Vagina (tissue), 2 donors: ENCODE data around the gene UBASH3B. TPM values are rescaled to one million over a fixed set of nuclear protein-coding genes. Genes with fewer than 3 reads are reported as not detected.

Experiments
- DNase-seq, 2 donors: peaks; one replicate each; pipeline ENCODE4 v3.0.0-alpha.2; 2017; ENCODE audit errors: extremely low spot score in 2 of 2
- H3K27ac ChIP-seq: fragments of 200-600 bp; sonication (generic); one replicate; pipeline ENCODE4 v1.5.1; 2019
- H3K27me3 ChIP-seq: fragments of 200-600 bp; sonication (generic); one replicate; pipeline ENCODE4 v1.5.1; 2019
- H3K36me3 ChIP-seq, 2 donors: fragments of 200-600 bp; sonication (generic); one replicate each; pipeline ENCODE4 v1.5.1; 2017 to 2019
- H3K4me1 ChIP-seq: fragments of 200-600 bp; sonication (generic); one replicate; pipeline ENCODE4 v1.5.1; 2019
- H3K4me3 ChIP-seq, 2 donors: fragments of 200-600 bp; sonication (generic); 1 replicate in 1 of 2; 2 replicates in 1 of 2; pipeline ENCODE4 v1.5.1; 2016 to 2019
- H3K9me3 ChIP-seq: fragments of 200-600 bp; sonication (generic); one replicate; pipeline ENCODE4 v1.5.1; 2019
- POLR2A ChIP-seq, 2 donors: fragments of 450-650 bp; IDR thresholded peaks; one replicate each; pipeline ENCODE4 v1.6.1; 2017; ENCODE audit warnings: antibody characterized with exemption in 2 of 2, mild to moderate bottlenecking in 2 of 2, moderate library complexity in 2 of 2
- POLR2AphosphoS5 ChIP-seq, 2 donors: sonication (generic); formaldehyde crosslinking; IDR thresholded peaks; one replicate each; pipeline ENCODE4 v1.9.0; 2017; ENCODE audit warnings: antibody characterized with exemption in 2 of 2, mild to moderate bottlenecking in 2 of 2, low read depth in 1 of 2; ENCODE audit not compliant: insufficient read depth in 1 of 2
- intact Hi-C: fragments of 100-400 bp; cut with DNase I; formaldehyde crosslinking; loops from one replicate; pipeline ENCODE4 v1.15.1; 2023
- total RNA-seq: library from RNA; depleted of rRNA; stranded (reverse); fragments of >200 nt; gene quantifications from one replicate; pipeline ENCODE4 v1.2.3, GENCODE V29; 2016
- TF ChIP-seq, protein P1 (sequence below), 3 experiments: fragments of 450-650 bp in 2 of 3; fragments of 200-600 bp in 1 of 3; sonication (generic) in 1 of 3; IDR thresholded peaks; one replicate each; pipeline ENCODE4 v1.5.1; 2017 to 2019; ENCODE audit warnings: antibody characterized with exemption in 3 of 3, mild to moderate bottlenecking in 2 of 3, moderate library complexity in 2 of 3

UBASH3B gene
- total RNA-seq, 1 donor from 2014 or later, result 2.2 TPM

- no peak for DNase-seq
- intact Hi-C loops, result no loop called here
These were observed 26.5 kb upstream of the UBASH3B start for GRCh38 chr11:122628810-122629555.

GRCh38 chr11:122632181-122632824 lies 23.2 kb upstream of the UBASH3B start:
- intact Hi-C loops, result loop anchor here (10.0 kb wide), 1 partner anchor 142 kb away; no protein-coding TSS in a partner anchor
- Histone ChIP-seq H3K9me3 (no peaks in the 10 kb centered on the region), H3K27ac (no peak overlapping the region), H3K4me1 (no peaks in the 10 kb centered on the region), H3K36me3 (no peaks in the 10 kb centered on the region), H3K4me3 (no peak overlapping the region), H3K27me3 (no peaks in the 10 kb centered on the region)
- DNase-seq, result no peak
- TF ChIP-seq POLR2A (IDR thresholded peaks at IDR 0.05) (no peak), POLR2AphosphoS5 (IDR thresholded peaks at IDR 0.05; ENCODE audit: insufficient read depth in 1 of 2, low read depth in 1 of 2) (no peak)
- TF ChIP-seq, protein P1, sequence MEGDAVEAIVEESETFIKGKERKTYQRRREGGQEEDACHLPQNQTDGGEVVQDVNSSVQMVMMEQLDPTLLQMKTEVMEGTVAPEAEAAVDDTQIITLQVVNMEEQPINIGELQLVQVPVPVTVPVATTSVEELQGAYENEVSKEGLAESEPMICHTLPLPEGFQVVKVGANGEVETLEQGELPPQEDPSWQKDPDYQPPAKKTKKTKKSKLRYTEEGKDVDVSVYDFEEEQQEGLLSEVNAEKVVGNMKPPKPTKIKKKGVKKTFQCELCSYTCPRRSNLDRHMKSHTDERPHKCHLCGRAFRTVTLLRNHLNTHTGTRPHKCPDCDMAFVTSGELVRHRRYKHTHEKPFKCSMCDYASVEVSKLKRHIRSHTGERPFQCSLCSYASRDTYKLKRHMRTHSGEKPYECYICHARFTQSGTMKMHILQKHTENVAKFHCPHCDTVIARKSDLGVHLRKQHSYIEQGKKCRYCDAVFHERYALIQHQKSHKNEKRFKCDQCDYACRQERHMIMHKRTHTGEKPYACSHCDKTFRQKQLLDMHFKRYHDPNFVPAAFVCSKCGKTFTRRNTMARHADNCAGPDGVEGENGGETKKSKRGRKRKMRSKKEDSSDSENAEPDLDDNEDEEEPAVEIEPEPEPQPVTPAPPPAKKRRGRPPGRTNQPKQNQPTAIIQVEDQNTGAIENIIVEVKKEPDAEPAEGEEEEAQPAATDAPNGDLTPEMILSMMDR (IDR thresholded peaks at IDR 0.05), result no peak

More at GRCh38 chr11:122628810-122629555, 26.5 kb upstream of the UBASH3B start:
- Histone ChIP-seq H3K36me3 (no peaks in the 10 kb centered on the region), H3K27ac (no peak overlapping the region), H3K27me3 (no peaks in the 10 kb centered on the region), H3K4me1 (no peaks in the 10 kb centered on the region), H3K9me3 (no peaks in the 10 kb centered on the region), H3K4me3 (no peak overlapping the region)
- TF ChIP-seq, protein P1 (IDR thresholded peaks at IDR 0.05), result peak; percentile 43 to 66 (median 46)
- TF ChIP-seq POLR2AphosphoS5 (IDR thresholded peaks at IDR 0.05; ENCODE audit: insufficient read depth in 1 of 2, low read depth in 1 of 2), result no peak

DNA sequence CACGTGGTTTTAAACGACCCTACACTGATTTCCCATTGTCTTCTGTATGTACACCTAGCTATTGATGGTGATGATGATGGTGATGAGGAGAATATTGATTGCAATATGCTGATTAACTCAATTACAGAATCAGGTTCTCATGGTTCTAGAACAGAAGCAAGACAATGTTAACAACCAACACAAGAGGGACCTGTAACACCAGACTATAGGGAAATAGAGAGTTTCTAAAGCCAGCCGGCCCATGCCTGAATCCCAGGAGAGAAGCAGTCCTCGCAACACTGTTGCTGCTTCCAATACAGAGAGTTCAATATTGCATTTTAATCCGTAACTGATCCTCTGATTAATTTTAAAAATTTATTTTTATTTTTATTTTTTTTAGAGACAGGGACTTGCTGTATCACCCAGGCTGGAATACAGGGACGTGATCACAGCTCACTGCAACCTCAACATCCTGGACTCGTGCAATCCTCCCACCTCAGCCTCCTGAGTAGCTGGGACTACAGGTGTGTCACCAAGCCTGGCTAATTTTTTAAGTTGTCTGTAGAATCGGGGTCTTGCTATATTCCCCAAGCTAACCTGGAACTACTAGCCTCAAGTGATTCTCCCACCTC lies 22.2 kb upstream of the UBASH3B start:
- no peak for TF ChIP-seq POLR2AphosphoS5 (IDR thresholded peaks at IDR 0.05; ENCODE audit: insufficient read depth in 1 of 2, low read depth in 1 of 2)
- TF ChIP-seq POLR2A (IDR thresholded peaks at IDR 0.05), result no peak
- TF ChIP-seq, protein P1 (IDR thresholded peaks at IDR 0.05), result peak in 2 of 3 experiments; percentile 14 to 48
- Histone ChIP-seq H3K4me3 (no peak overlapping the region), H3K36me3 (no peaks in the 10 kb centered on the region), H3K27ac (no peak overlapping the region), H3K9me3 (no peaks in the 10 kb centered on the region), H3K27me3 (no peaks in the 10 kb centered on the region), H3K4me1 (no peaks in the 10 kb centered on the region)
- intact Hi-C loops, result loop anchor here (10.0 kb wide), 1 partner anchor 141 kb away; no protein-coding TSS in a partner anchor
- DNase-seq, result no peak

- no peak for DNase-seq
- Histone ChIP-seq H3K36me3 (no peaks in the 10 kb centered on the region), H3K4me3 (no peak overlapping the region), H3K27me3 (no peaks in the 10 kb centered on the region), H3K9me3 (no peaks in the 10 kb centered on the region), H3K4me1 (no peaks in the 10 kb centered on the region), H3K27ac (no peak overlapping the region)
- intact Hi-C loops, result loop anchor here (10.0 kb wide), 1 partner anchor 140 kb away; no protein-coding TSS in a partner anchor
- peak in 1 of 2 donors; percentile 19 for TF ChIP-seq POLR2AphosphoS5 (IDR thresholded peaks at IDR 0.05; ENCODE audit: insufficient read depth in 1 of 2, low read depth in 1 of 2)
- no peak for TF ChIP-seq POLR2A (IDR thresholded peaks at IDR 0.05)
- TF ChIP-seq, protein P1 (IDR thresholded peaks at IDR 0.05), result no peak
These were observed 21.0 kb upstream of the UBASH3B start for GRCh38 chr11:122634501-122634900.
